Astrocyte (in vitro differentiated cells and primary cell): ENCODE results near the gene TRPM3.

ENCODE experiments used
- CTCF ChIP-seq: IDR thresholded peaks from 2 replicates; pipeline ENCODE4 v1.5.1; 2011; ENCODE audit warnings: low read depth, mild to moderate bottlenecking, inconsistent platforms, low read length, moderate library complexity; ENCODE audit not compliant: insufficient read depth
- EZH2 ChIP-seq: IDR thresholded peaks from 2 replicates; pipeline ENCODE4 v1.6.1; 2012; ENCODE audit warnings: mild to moderate bottlenecking, low read length, inconsistent platforms; ENCODE audit not compliant: insufficient read depth

- TF ChIP-seq EZH2, result no peak
- no peak for TF ChIP-seq CTCF
Measured at GRCh38 chr9:71122421-71122820, 1.0 kb upstream of the TRPM3 start.
